K562 (cell line): ENCODE results near the gene DUS1L. TPM values are rescaled to one million over a fixed set of nuclear protein-coding genes. Genes with fewer than 3 reads are reported as not detected.

Source experiments
- BDP1 ChIP-seq: IDR thresholded peaks from 3 replicates; pipeline ENCODE4 v1.6.1; 2011; ENCODE audit not compliant: insufficient read length, insufficient read depth
- E2F1 ChIP-seq: sonication (generic); formaldehyde crosslinking; IDR thresholded peaks from 2 replicates; pipeline ENCODE4 v1.8.1; 2023; ENCODE audit warnings: mild to moderate bottlenecking, missing genetic modification reagents, moderate library complexity
- ETS1 ChIP-seq: conservative IDR thresholded peaks from 2 replicates; pipeline ENCODE4 v1.6.1; 2011; ENCODE audit warnings: low read depth, mild to moderate bottlenecking, low read length; ENCODE audit not compliant: control insufficient read depth
- MNT ChIP-seq, 2 experiments: fragments of 450-650 bp; conservative IDR thresholded peaks; 2 replicates each; pipeline ENCODE4 v1.6.1; 2017; ENCODE audit warnings: mild to moderate bottlenecking in 2 of 2, moderate library complexity in 2 of 2
- TAF1 ChIP-seq: IDR thresholded peaks from 2 replicates; pipeline ENCODE4 v1.6.1; 2011; ENCODE audit warnings: mild to moderate bottlenecking, low read length, moderate library complexity; ENCODE audit not compliant: insufficient read depth, control insufficient read depth, severe bottlenecking; ENCODE audit errors: extremely low read depth
- ZNF561 ChIP-seq: fragments of 450-650 bp; formaldehyde crosslinking; conservative IDR thresholded peaks from 2 replicates; pipeline ENCODE4 v1.4.0; 2020; ENCODE audit warnings: mild to moderate bottlenecking, moderate library complexity
- ZSCAN29 ChIP-seq: fragments of 450-650 bp; IDR thresholded peaks from 2 replicates; pipeline ENCODE4 v1.6.1; 2017
- polyA plus RNA-seq, 8 experiments: library from polyadenylated mRNA; depleted of rRNA in 4 of 8; stranded (reverse) in 5 of 8; unstranded in 3 of 8; fragments of >200 nt; fragmentation: Nextera tagmentation in 2 of 8; fragmentation: Illumina TruSeq in 1 of 8; extraction: Ambion mirVana in 2 of 8; extraction: Trizol in 1 of 8; gene quantifications; 2 replicates each; pipeline versions ENCODE4 v1.2.1 to v1.2.3, GENCODE V29; 2011 to 2014; ENCODE audit warnings: inconsistent platforms in 1 of 8, missing spikeins in 1 of 8
- total RNA-seq, 7 experiments: library from RNA; depleted of rRNA in 6 of 7; stranded (reverse); fragments of >200 nt in 6 of 7; fragmentation: Illumina TruSeq in 2 of 7; extraction: Trizol in 2 of 7; gene quantifications; 2 replicates each; pipeline versions ENCODE4 v1.2.1 to v1.2.3, GENCODE V29; 2011 to 2021; ENCODE audit warnings: low replicate concordance in 1 of 7
- TF ChIP-seq, protein P1 (sequence below): fragments of 250-450 bp; sonication (Bioruptor Pico); IDR thresholded peaks from 2 replicates; pipeline ENCODE4 v1.8.0; 2021; ENCODE audit warnings: moderate library complexity, mild to moderate bottlenecking, inconsistent platforms
- TF ChIP-seq, protein P2 (sequence below): sonication (generic); formaldehyde crosslinking; IDR thresholded peaks from 2 replicates; pipeline ENCODE4 v1.8.1; 2023; ENCODE audit warnings: mild to moderate bottlenecking, missing genetic modification reagents
- TF ChIP-seq, protein P3 (sequence below), 2 experiments: fragments of 450-650 bp in 1 of 2; sonication (generic) in 1 of 2; formaldehyde crosslinking in 1 of 2; IDR thresholded peaks in 1 of 2; conservative IDR thresholded peaks in 1 of 2; 2 replicates each; pipeline versions ENCODE4 v1.6.1 to v1.8.1; 2016 to 2023; ENCODE audit warnings: mild to moderate bottlenecking in 2 of 2, moderate library complexity in 2 of 2, inconsistent platforms in 1 of 2, missing genetic modification reagents in 1 of 2
- TF ChIP-seq, protein P4 (sequence below): sonication (generic); formaldehyde crosslinking; IDR thresholded peaks from 2 replicates; pipeline ENCODE4 v1.8.0; 2022; ENCODE audit warnings: mild to moderate bottlenecking, missing genetic modification reagents

DUS1L gene
- total and polyA plus RNA-seq, 9 of the 15 experiments (the other 6 are each of a cell fraction or from before 2014, with no cell fraction given) = 7.8 to 210 (median 83.9) TPM

- TF ChIP-seq, protein P1, sequence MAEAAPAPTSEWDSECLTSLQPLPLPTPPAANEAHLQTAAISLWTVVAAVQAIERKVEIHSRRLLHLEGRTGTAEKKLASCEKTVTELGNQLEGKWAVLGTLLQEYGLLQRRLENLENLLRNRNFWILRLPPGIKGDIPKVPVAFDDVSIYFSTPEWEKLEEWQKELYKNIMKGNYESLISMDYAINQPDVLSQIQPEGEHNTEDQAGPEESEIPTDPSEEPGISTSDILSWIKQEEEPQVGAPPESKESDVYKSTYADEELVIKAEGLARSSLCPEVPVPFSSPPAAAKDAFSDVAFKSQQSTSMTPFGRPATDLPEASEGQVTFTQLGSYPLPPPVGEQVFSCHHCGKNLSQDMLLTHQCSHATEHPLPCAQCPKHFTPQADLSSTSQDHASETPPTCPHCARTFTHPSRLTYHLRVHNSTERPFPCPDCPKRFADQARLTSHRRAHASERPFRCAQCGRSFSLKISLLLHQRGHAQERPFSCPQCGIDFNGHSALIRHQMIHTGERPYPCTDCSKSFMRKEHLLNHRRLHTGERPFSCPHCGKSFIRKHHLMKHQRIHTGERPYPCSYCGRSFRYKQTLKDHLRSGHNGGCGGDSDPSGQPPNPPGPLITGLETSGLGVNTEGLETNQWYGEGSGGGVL = no peak
- TF ChIP-seq BDP1 (no peak), ETS1 (peak; percentile 75), ZSCAN29 (no peak), MNT (conservative IDR thresholded peaks at IDR 0.05) (peak; percentile 36 to 74; a peak in 3 of 4 replicates), TAF1 (peak; percentile 80), ZNF561 (no peak), E2F1 (CRISPR knock-in tag) (0 out of 2 replicates have a peak, but pooled peaks have one; percentile 13)
- TF ChIP-seq, protein P2, sequence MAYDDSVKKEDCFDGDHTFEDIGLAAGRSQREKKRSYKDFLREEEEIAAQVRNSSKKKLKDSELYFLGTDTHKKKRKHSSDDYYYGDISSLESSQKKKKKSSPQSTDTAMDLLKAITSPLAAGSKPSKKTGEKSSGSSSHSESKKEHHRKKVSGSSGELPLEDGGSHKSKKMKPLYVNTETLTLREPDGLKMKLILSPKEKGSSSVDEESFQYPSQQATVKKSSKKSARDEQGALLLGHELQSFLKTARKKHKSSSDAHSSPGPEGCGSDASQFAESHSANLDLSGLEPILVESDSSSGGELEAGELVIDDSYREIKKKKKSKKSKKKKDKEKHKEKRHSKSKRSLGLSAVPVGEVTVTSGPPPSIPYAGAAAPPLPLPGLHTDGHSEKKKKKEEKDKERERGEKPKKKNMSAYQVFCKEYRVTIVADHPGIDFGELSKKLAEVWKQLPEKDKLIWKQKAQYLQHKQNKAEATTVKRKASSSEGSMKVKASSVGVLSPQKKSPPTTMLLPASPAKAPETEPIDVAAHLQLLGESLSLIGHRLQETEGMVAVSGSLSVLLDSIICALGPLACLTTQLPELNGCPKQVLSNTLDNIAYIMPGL (CRISPR knock-in tag) = no peak; the same call in 1 of the 2 replicates
- TF ChIP-seq, protein P3, sequence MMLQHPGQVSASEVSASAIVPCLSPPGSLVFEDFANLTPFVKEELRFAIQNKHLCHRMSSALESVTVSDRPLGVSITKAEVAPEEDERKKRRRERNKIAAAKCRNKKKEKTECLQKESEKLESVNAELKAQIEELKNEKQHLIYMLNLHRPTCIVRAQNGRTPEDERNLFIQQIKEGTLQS (IDR thresholded peaks at IDR 0.05) = no peak
- TF ChIP-seq, protein P3 (CRISPR knock-in tag; conservative IDR thresholded peaks at IDR 0.05) = no peak
- TF ChIP-seq, protein P4, sequence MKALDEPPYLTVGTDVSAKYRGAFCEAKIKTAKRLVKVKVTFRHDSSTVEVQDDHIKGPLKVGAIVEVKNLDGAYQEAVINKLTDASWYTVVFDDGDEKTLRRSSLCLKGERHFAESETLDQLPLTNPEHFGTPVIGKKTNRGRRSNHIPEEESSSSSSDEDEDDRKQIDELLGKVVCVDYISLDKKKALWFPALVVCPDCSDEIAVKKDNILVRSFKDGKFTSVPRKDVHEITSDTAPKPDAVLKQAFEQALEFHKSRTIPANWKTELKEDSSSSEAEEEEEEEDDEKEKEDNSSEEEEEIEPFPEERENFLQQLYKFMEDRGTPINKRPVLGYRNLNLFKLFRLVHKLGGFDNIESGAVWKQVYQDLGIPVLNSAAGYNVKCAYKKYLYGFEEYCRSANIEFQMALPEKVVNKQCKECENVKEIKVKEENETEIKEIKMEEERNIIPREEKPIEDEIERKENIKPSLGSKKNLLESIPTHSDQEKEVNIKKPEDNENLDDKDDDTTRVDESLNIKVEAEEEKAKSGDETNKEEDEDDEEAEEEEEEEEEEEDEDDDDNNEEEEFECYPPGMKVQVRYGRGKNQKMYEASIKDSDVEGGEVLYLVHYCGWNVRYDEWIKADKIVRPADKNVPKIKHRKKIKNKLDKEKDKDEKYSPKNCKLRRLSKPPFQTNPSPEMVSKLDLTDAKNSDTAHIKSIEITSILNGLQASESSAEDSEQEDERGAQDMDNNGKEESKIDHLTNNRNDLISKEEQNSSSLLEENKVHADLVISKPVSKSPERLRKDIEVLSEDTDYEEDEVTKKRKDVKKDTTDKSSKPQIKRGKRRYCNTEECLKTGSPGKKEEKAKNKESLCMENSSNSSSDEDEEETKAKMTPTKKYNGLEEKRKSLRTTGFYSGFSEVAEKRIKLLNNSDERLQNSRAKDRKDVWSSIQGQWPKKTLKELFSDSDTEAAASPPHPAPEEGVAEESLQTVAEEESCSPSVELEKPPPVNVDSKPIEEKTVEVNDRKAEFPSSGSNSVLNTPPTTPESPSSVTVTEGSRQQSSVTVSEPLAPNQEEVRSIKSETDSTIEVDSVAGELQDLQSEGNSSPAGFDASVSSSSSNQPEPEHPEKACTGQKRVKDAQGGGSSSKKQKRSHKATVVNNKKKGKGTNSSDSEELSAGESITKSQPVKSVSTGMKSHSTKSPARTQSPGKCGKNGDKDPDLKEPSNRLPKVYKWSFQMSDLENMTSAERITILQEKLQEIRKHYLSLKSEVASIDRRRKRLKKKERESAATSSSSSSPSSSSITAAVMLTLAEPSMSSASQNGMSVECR (CRISPR knock-in tag) = peak; percentile 70
Observed at GRCh38 chr17:82098169-82098938, 32.8 kb upstream of the DUS1L start, which contains the start of gene FASN (continued).
